ENCODE measurements around the gene GPR142. TPM values are rescaled to one million over a fixed set of nuclear protein-coding genes. Genes with fewer than 3 reads are reported as not detected.

GPR142 gene
- total RNA-seq, 1 experiment from 2014 or later = not detected

GRCh38 chr17:74335529-74336062, 31.7 kb upstream of the GPR142 start:
- H3K36me3 Mint-ChIP-seq (ENCODE audit: insufficient read depth, unreplicated experiment) = peaks cover 7% of the 10 kb centered on the region
- no peaks in the 10 kb centered on the region for H3K9me3 Mint-ChIP-seq (ENCODE audit: unreplicated experiment)
- TF ChIP-seq CTCF (IDR thresholded peaks at IDR 0.05; ENCODE audit: unreplicated experiment) = no peak
- H3K27me3 Mint-ChIP-seq (ENCODE audit: insufficient read depth, unreplicated experiment) = peaks cover 25% of the 10 kb centered on the region
- no peak for DNase-seq (ENCODE audit: unreplicated experiment)
- no TSS peak for BruUV-seq (replicated peaks)
- H3K27ac Mint-ChIP-seq (ENCODE audit: low read depth, unreplicated experiment) = no peak overlapping the region
- ChIA-PET POLR2A (no interaction called here), CTCF (no interaction called here)
- intact Hi-C loops (cut with micrococcal nuclease) = no loop called here
- H3K4me3 Mint-ChIP-seq (ENCODE audit: unreplicated experiment) = no peak overlapping the region
- H3K4me1 Mint-ChIP-seq (ENCODE audit: insufficient read depth, unreplicated experiment) = no peaks in the 10 kb centered on the region

GRCh38 chr17:74336307-74336706, 31.0 kb upstream of the GPR142 start:
- Mint-ChIP-seq H3K4me3 (ENCODE audit: unreplicated experiment) (no peak overlapping the region), H3K27me3 (ENCODE audit: insufficient read depth, unreplicated experiment) (peaks cover 26% of the 10 kb centered on the region), H3K9me3 (ENCODE audit: unreplicated experiment) (no peaks in the 10 kb centered on the region), H3K27ac (ENCODE audit: low read depth, unreplicated experiment) (no peak overlapping the region), H3K36me3 (ENCODE audit: insufficient read depth, unreplicated experiment) (peaks cover 7% of the 10 kb centered on the region), H3K4me1 (ENCODE audit: insufficient read depth, unreplicated experiment) (no peaks in the 10 kb centered on the region)
- no peak for DNase-seq (ENCODE audit: unreplicated experiment)
- ChIA-PET POLR2A (no interaction called here), CTCF (no interaction called here)
- no peak for TF ChIP-seq CTCF (IDR thresholded peaks at IDR 0.05; ENCODE audit: unreplicated experiment)
- intact Hi-C loops (cut with micrococcal nuclease) = no loop called here
- no TSS peak for BruUV-seq (replicated peaks)

GRCh38 chr17:74337834-74338500, 29.3 kb upstream of the GPR142 start:
- no TSS peak for BruUV-seq (replicated peaks)
- peaks cover 26% of the 10 kb centered on the region for H3K27me3 Mint-ChIP-seq (ENCODE audit: insufficient read depth, unreplicated experiment)
- no peaks in the 10 kb centered on the region for H3K9me3 Mint-ChIP-seq (ENCODE audit: unreplicated experiment)
- TF ChIP-seq CTCF (IDR thresholded peaks at IDR 0.05; ENCODE audit: unreplicated experiment) = no peak
- peaks cover 7% of the 10 kb centered on the region for H3K36me3 Mint-ChIP-seq (ENCODE audit: insufficient read depth, unreplicated experiment)
- no peaks in the 10 kb centered on the region for H3K4me1 Mint-ChIP-seq (ENCODE audit: insufficient read depth, unreplicated experiment)
- ChIA-PET CTCF (interaction anchor here (0.6 to 1.4 kb wide), 2 partner anchors 30 to 421 kb away, joined by 3 to 4 read pairs; partner anchors contain the start of gene GPR142), POLR2A (interaction anchor here (0.6 kb wide), 1 partner anchor 1369 kb away, joined by 4 read pairs; no protein-coding TSS in a partner anchor)
- H3K4me3 Mint-ChIP-seq (ENCODE audit: unreplicated experiment) = no peak overlapping the region
- DNase-seq (ENCODE audit: unreplicated experiment) = no peak
- no peak overlapping the region for H3K27ac Mint-ChIP-seq (ENCODE audit: low read depth, unreplicated experiment)
- intact Hi-C loops (cut with micrococcal nuclease) = no loop called here

GRCh38 chr17:74339537-74340195, 27.6 kb upstream of the GPR142 start:
- no TSS peak for BruUV-seq (replicated peaks)
- TF ChIP-seq CTCF (IDR thresholded peaks at IDR 0.05; ENCODE audit: unreplicated experiment) = no peak
- H3K4me3 Mint-ChIP-seq (ENCODE audit: unreplicated experiment) = no peak overlapping the region
- no peak for DNase-seq (ENCODE audit: unreplicated experiment)
- no peaks in the 10 kb centered on the region for H3K9me3 Mint-ChIP-seq (ENCODE audit: unreplicated experiment)
- H3K27ac Mint-ChIP-seq (ENCODE audit: low read depth, unreplicated experiment) = no peak overlapping the region
- no peaks in the 10 kb centered on the region for H3K4me1 Mint-ChIP-seq (ENCODE audit: insufficient read depth, unreplicated experiment)
- intact Hi-C loops (cut with micrococcal nuclease) = no loop called here
- H3K36me3 Mint-ChIP-seq (ENCODE audit: insufficient read depth, unreplicated experiment) = peaks cover 7% of the 10 kb centered on the region
- H3K27me3 Mint-ChIP-seq (ENCODE audit: insufficient read depth, unreplicated experiment) = peaks cover 26% of the 10 kb centered on the region
- POLR2A ChIA-PET = interaction anchor here (0.7 kb wide), 1 partner anchor 37 kb away, joined by 4 read pairs; no protein-coding TSS in a partner anchor
- CTCF ChIA-PET = no interaction called here

Data from MCF 10A (cell line).